K562 (cell line): ENCODE data around the gene IMP4. TPM values are rescaled to one million over a fixed set of nuclear protein-coding genes. Genes with fewer than 3 reads are reported as not detected.

Source experiments
- ARID1B ChIP-seq: fragments of 450-650 bp; IDR thresholded peaks from 2 replicates; pipeline ENCODE4 v1.6.1; 2016; ENCODE audit warnings: antibody characterized with exemption, mild to moderate bottlenecking, inconsistent platforms
- ATF3 ChIP-seq, 2 experiments: fragments of 450-650 bp in 1 of 2; sonication (generic) in 1 of 2; formaldehyde crosslinking in 1 of 2; IDR thresholded peaks in 1 of 2; conservative IDR thresholded peaks in 1 of 2; 2 replicates each; pipeline versions ENCODE4 v1.6.1 to v1.8.1; 2016 to 2023; ENCODE audit warnings: mild to moderate bottlenecking in 2 of 2, moderate library complexity in 2 of 2, inconsistent platforms in 1 of 2, missing genetic modification reagents in 1 of 2
- BDP1 ChIP-seq: IDR thresholded peaks from 3 replicates; pipeline ENCODE4 v1.6.1; 2011; ENCODE audit not compliant: insufficient read length, insufficient read depth
- C11orf30 ChIP-seq: fragments of 450-650 bp; IDR thresholded peaks from 2 replicates; pipeline ENCODE4 v1.6.1; 2016; ENCODE audit warnings: low read depth, mild to moderate bottlenecking
- CREM ChIP-seq: IDR thresholded peaks from 2 replicates; pipeline ENCODE4 v1.6.1; 2014; ENCODE audit warnings: antibody characterized with exemption, low read depth
- ESRRA ChIP-seq: fragments of 450-650 bp; IDR thresholded peaks from 2 replicates; pipeline ENCODE4 v1.6.1; 2014; ENCODE audit warnings: low read depth, mild to moderate bottlenecking, moderate library complexity, borderline replicate concordance
- FOXK2 ChIP-seq, 2 experiments: fragments of 450-650 bp; IDR thresholded peaks in 1 of 2; conservative IDR thresholded peaks in 1 of 2; 2 replicates each; pipeline ENCODE4 v1.6.1; 2016; ENCODE audit warnings: low read depth in 2 of 2, mild to moderate bottlenecking in 1 of 2
- FOXM1 ChIP-seq, 2 experiments: fragments of 450-650 bp in 1 of 2; sonication (generic) in 1 of 2; formaldehyde crosslinking in 1 of 2; IDR thresholded peaks; 2 replicates each; pipeline versions ENCODE4 v1.6.1 to v1.9.0; 2017 to 2022; ENCODE audit warnings: low read depth in 2 of 2, mild to moderate bottlenecking in 2 of 2, missing genetic modification reagents in 1 of 2, moderate library complexity in 1 of 2
- HDAC1 ChIP-seq, 2 experiments: fragments of 450-650 bp; IDR thresholded peaks; 2 replicates each; pipeline ENCODE4 v1.6.1; 2016 to 2017; ENCODE audit warnings: inconsistent platforms in 1 of 2, mild to moderate bottlenecking in 1 of 2, moderate library complexity in 1 of 2
- HOMEZ ChIP-seq: fragments of 250-450 bp; sonication (Bioruptor Pico); IDR thresholded peaks from 2 replicates; pipeline ENCODE4 v1.4.0; 2020; ENCODE audit warnings: mild to moderate bottlenecking, moderate library complexity
- MYNN ChIP-seq, 2 experiments: sonication (generic); formaldehyde crosslinking in 1 of 2; IDR thresholded peaks; 2 replicates each; pipeline versions ENCODE4 v1.5.0 to v1.6.1; 2016 to 2020; ENCODE audit warnings: antibody characterized with exemption in 1 of 2, missing genetic modification reagents in 1 of 2
- PML ChIP-seq: IDR thresholded peaks from 2 replicates; pipeline ENCODE4 v1.6.1; 2012; ENCODE audit warnings: low read length, inconsistent platforms
- POLR2H ChIP-seq: IDR thresholded peaks from 2 replicates; pipeline ENCODE4 v1.6.1; 2016; ENCODE audit warnings: missing genetic modification characterization, low read depth, mild to moderate bottlenecking, control low read depth, missing compliant biosample characterization, moderate library complexity
- SNIP1 ChIP-seq: fragments of 450-650 bp; IDR thresholded peaks from 2 replicates; pipeline ENCODE4 v1.7.1; 2017; ENCODE audit warnings: low read depth, mild to moderate bottlenecking
- SREBF1 ChIP-seq: fragments of 150-350 bp; IDR thresholded peaks from 2 replicates; pipeline ENCODE4 v1.6.1; 2014; ENCODE audit warnings: antibody characterized with exemption, low read depth, low read length, borderline replicate concordance
- TBP ChIP-seq: optimal IDR thresholded peaks from 2 replicates; pipeline ENCODE3; 2011; ENCODE audit warnings: low read depth, low read length, improper control_type of control experiment
- TCF7L2 ChIP-seq: fragments of 150-350 bp; IDR thresholded peaks from 2 replicates; pipeline ENCODE4 v1.6.1; 2016; ENCODE audit warnings: low read depth, mild to moderate bottlenecking, low read length, moderate library complexity
- ZBTB12 ChIP-seq: fragments of 250-450 bp; sonication (Bioruptor Pico); IDR thresholded peaks from 2 replicates; pipeline ENCODE4 v1.4.0; 2020
- ZNF12 ChIP-seq: sonication (generic); formaldehyde crosslinking; IDR thresholded peaks from 2 replicates; pipeline ENCODE4 v1.4.0; 2020; ENCODE audit warnings: mild to moderate bottlenecking, missing genetic modification reagents
- ZNF175 ChIP-seq: fragments of 200-800 bp; sonication (Bioruptor generic); IDR thresholded peaks from 2 replicates; pipeline ENCODE4 v1.6.1; 2016; ENCODE audit warnings: low read depth, mild to moderate bottlenecking, missing genetic modification characterization, missing compliant biosample characterization
- ZNF639 ChIP-seq, 2 experiments: fragments of 200-800 bp in 1 of 2; sonication (Bioruptor generic) in 1 of 2; sonication (generic) in 1 of 2; formaldehyde crosslinking in 1 of 2; IDR thresholded peaks in 1 of 2; conservative IDR thresholded peaks in 1 of 2; 2 replicates each; pipeline versions ENCODE4 v1.5.0 to v1.6.1; 2016 to 2020; ENCODE audit warnings: missing compliant biosample characterization in 1 of 2, missing genetic modification characterization in 1 of 2, missing genetic modification reagents in 1 of 2
- polyA plus RNA-seq, 8 experiments: library from polyadenylated mRNA; depleted of rRNA in 4 of 8; stranded (reverse) in 5 of 8; unstranded in 3 of 8; fragments of >200 nt; fragmentation: Nextera tagmentation in 2 of 8; fragmentation: Illumina TruSeq in 1 of 8; extraction: Ambion mirVana in 2 of 8; extraction: Trizol in 1 of 8; gene quantifications; 2 replicates each; pipeline versions ENCODE4 v1.2.1 to v1.2.3, GENCODE V29; 2011 to 2014; ENCODE audit warnings: inconsistent platforms in 1 of 8, missing spikeins in 1 of 8
- total RNA-seq, 7 experiments: library from RNA; depleted of rRNA in 6 of 7; stranded (reverse); fragments of >200 nt in 6 of 7; fragmentation: Illumina TruSeq in 2 of 7; extraction: Trizol in 2 of 7; gene quantifications; 2 replicates each; pipeline versions ENCODE4 v1.2.1 to v1.2.3, GENCODE V29; 2011 to 2021; ENCODE audit warnings: low replicate concordance in 1 of 7

Gene IMP4
- total and polyA plus RNA-seq, 9 of the 15 experiments (the other 6 are each of a cell fraction or from before 2014, with no cell fraction given): 35.4 to 209 (median 100.0) TPM

- TF ChIP-seq FOXK2 (conservative IDR thresholded peaks at IDR 0.05 in 1 of 2, IDR thresholded peaks at IDR 0.05 in 1 of 2; ENCODE audit: low read depth in 2 of 2) (peak in 1 of 2 experiments; percentile 5; a peak in 1 of 4 replicates), C11orf30 (0 out of 2 replicates have a peak, but pooled peaks have one; percentile 26), SNIP1 (0 out of 2 replicates have a peak, but pooled peaks have one; percentile 75), PML (0 out of 2 replicates have a peak, but pooled peaks have one; percentile 15), ZNF175 (CRISPR knock-in tag) (no peak), CREM (peak; percentile 55), ATF3 (IDR thresholded peaks at IDR 0.05) (no peak), ATF3 (CRISPR knock-in tag; conservative IDR thresholded peaks at IDR 0.05) (0 out of 2 replicates have a peak, but pooled peaks have one; percentile 27), ZNF12 (CRISPR knock-in tag) (peak; percentile 31; the same call in 1 of the 2 replicates), ARID1B (0 out of 2 replicates have a peak, but pooled peaks have one; percentile 12), ESRRA (peak; percentile 20), POLR2H (peak; percentile 76), TCF7L2 (no peak), TBP (peak; percentile 42), SREBF1 (0 out of 2 replicates have a peak, but pooled peaks have one; percentile 58), HOMEZ (CRISPR knock-in tag) (no peak), MYNN (IDR thresholded peaks at IDR 0.05) (no peak), MYNN (CRISPR knock-in tag; IDR thresholded peaks at IDR 0.05) (no peak), ZBTB12 (CRISPR knock-in tag) (0 out of 2 replicates have a peak, but pooled peaks have one; percentile 22), HDAC1 (IDR thresholded peaks at IDR 0.05) (peak in 1 of 2 experiments; percentile 66; a peak in 1 of 4 replicates), ZNF639 (CRISPR knock-in tag; conservative IDR thresholded peaks at IDR 0.05 in 1 of 2, IDR thresholded peaks at IDR 0.05 in 1 of 2) (no peak), BDP1 (no peak), FOXM1 (IDR thresholded peaks at IDR 0.05; ENCODE audit: low read depth) (no peak), FOXM1 (CRISPR knock-in tag; IDR thresholded peaks at IDR 0.05; ENCODE audit: low read depth) (0 out of 2 replicates have a peak, but pooled peaks have one; percentile 37)
Measured at GRCh38 chr2:130342020-130342532, 621 bp upstream of the IMP4 start (continued).
